ENCODE measurements around the gene L3MBTL3.
"Not testable (repeated sequence)": the region's sequence is repeated elsewhere in the genome, so short reads cannot be mapped to it uniquely, and the experiment has no call there.

- not testable (repeated sequence) for TF ChIP-seq EP300, CTCF, POLR2A (IDR thresholded peaks at IDR 0.05)
Measured at GRCh38 chr6:130117187-130117701, 98.9 kb downstream of the L3MBTL3 start.
